Measurements from ENCODE around the gene GDI2. TPM values are rescaled to one million over a fixed set of nuclear protein-coding genes. Genes with fewer than 3 reads are reported as not detected.

The GDI2 gene
- total and polyA plus RNA-seq, 12 donors = 45.3 to 412 (median 222) TPM

DNA sequence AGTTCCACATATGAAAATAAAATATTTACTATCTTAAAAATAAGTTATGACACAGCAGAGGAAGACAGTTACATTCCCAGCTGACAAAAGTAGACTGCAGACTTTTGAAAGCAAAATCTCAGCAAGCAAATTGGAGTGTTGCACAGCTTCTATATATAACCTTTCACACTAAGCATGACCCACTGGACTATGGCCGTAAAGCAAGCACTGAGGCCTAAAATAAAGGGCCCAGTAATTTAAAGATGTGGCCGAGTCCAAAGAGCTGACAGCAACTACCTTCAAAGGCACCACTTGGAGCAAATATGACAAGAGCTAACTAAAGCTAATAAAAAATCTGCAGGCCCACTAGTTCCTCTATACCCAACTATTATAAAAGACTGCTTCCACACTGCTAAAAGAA lies 6.5 kb downstream of the GDI2 start:
- TF ChIP-seq POLR2A (IDR thresholded peaks at IDR 0.05) = no peak
- no peak for TF ChIP-seq CTCF (IDR thresholded peaks at IDR 0.05)
- Histone ChIP-seq H3K27ac (no peak overlapping the region), H3K36me3 (replicated peaks in 1 of 2) (no peaks in the 10 kb centered on the region), H3K4me3 (no peak overlapping the region), H3K9me3 (replicated peaks in 1 of 3) (no peaks in the 10 kb centered on the region), H3K27me3 (no peaks in the 10 kb centered on the region), H3K4me1 (replicated peaks in 1 of 2) (peaks cover 23 to 69% of the 10 kb centered on the region in 2 donors)
- DNase-seq = no peak
- intact Hi-C loops (cut with DNase I) = no loop called here
- WGBS, 4 donors = 21 to 55% (median 53%) methylated on average over 2 of the region's 2 CpGs

- TF ChIP-seq CTCF (IDR thresholded peaks at IDR 0.05) = no peak
- H3K9me3 ChIP-seq (replicated peaks in 1 of 3) = no peaks in the 10 kb centered on the region
- H3K4me1 ChIP-seq (replicated peaks in 1 of 2) = peaks cover 14 to 59% of the 10 kb centered on the region in 2 donors
- no peak for DNase-seq
- H3K27ac ChIP-seq = no peak overlapping the region
- intact Hi-C loops (cut with DNase I) = no loop called here
- H3K4me3 ChIP-seq = no peak overlapping the region
- no peaks in the 10 kb centered on the region for H3K36me3 ChIP-seq (replicated peaks in 1 of 2)
- no peaks in the 10 kb centered on the region for H3K27me3 ChIP-seq
- WGBS, 4 donors = 76 to 84% (median 81%) methylated on average over 4 of the region's 4 CpGs
These were observed 7.5 kb downstream of the GDI2 start for GRCh38 chr10:5805711-5806110.

- no peaks in the 10 kb centered on the region for H3K27me3 ChIP-seq
- peaks cover 0 to 3% of the 10 kb centered on the region in 2 donors for H3K36me3 ChIP-seq (replicated peaks in 1 of 2)
- TF ChIP-seq CTCF (IDR thresholded peaks at IDR 0.05) (no peak), POLR2A (IDR thresholded peaks at IDR 0.05) (no peak)
- no peaks in the 10 kb centered on the region for H3K9me3 ChIP-seq (replicated peaks in 1 of 3)
- peaks cover 11 to 54% of the 10 kb centered on the region in 2 donors for H3K4me1 ChIP-seq (replicated peaks in 1 of 2)
- no peak overlapping the region for H3K4me3 ChIP-seq
- intact Hi-C loops (cut with DNase I) = no loop called here
- DNase-seq = no peak
- no peak overlapping the region for H3K27ac ChIP-seq
- 87 to 100% (median 92%) methylated on average over 2 of the region's 2 CpGs for WGBS, 4 donors
These were observed 8.0 kb downstream of the GDI2 start for GRCh38 chr10:5805260-5805659.

- Histone ChIP-seq H3K36me3 (replicated peaks in 1 of 2) (peaks cover 0 to 12% of the 10 kb centered on the region in 2 donors), H3K4me1 (replicated peaks in 1 of 2) (peaks cover 4 to 46% of the 10 kb centered on the region in 2 donors), H3K27ac (no peak overlapping the region), H3K4me3 (no peak overlapping the region), H3K27me3 (no peaks in the 10 kb centered on the region), H3K9me3 (replicated peaks in 1 of 3) (no peaks in the 10 kb centered on the region)
- no peak for DNase-seq
- 84 to 92% (median 91%) methylated on average over 4 of the region's 4 CpGs for WGBS, 4 donors
- no peak for TF ChIP-seq CTCF (IDR thresholded peaks at IDR 0.05)
- no peak for TF ChIP-seq POLR2A (IDR thresholded peaks at IDR 0.05)
- intact Hi-C loops (cut with DNase I) = no loop called here
These were observed 8.8 kb downstream of the GDI2 start for GRCh38 chr10:5804386-5804785.

All from adrenal gland (tissue), 12 donors.